ENCODE data around the gene CXCL14.

CXCL14 gene

GRCh38 chr5:135608361-135608760 is 29.6 kb upstream of the CXCL14 start:
- no peaks in the 10 kb centered on the region for H3K36me3 ChIP-seq (ENCODE audit: control insufficient read depth, insufficient read depth, low read length)
- H3K9me3 ChIP-seq (ENCODE audit: control insufficient read depth, low read length), result no peaks in the 10 kb centered on the region
- peaks cover 9% of the 10 kb centered on the region for H3K4me1 ChIP-seq (ENCODE audit: control insufficient read depth, insufficient read depth, low read length)
- H3K4me3 ChIP-seq (ENCODE audit: insufficient read depth, low read depth, low read length), result no peak overlapping the region
- H3K27me3 ChIP-seq (ENCODE audit: control insufficient read depth, insufficient read depth, low read length, poor library complexity, severe bottlenecking), result peaks cover 3% of the 10 kb centered on the region
- 82 to 93% methylated on average over 4 of the region's 4 CpGs for WGBS, 2 experiments
- H3K27ac ChIP-seq (ENCODE audit: insufficient read depth, low read depth, low read length, poor library complexity, severe bottlenecking), result no peak overlapping the region

- 93 to 96% methylated on average over 2 of the region's 2 CpGs for whole genome bisulfite sequencing, 2 experiments
- H3K27me3 ChIP-seq (ENCODE audit: control insufficient read depth, insufficient read depth, low read length, poor library complexity, severe bottlenecking), result peaks cover 3% of the 10 kb centered on the region
- no peaks in the 10 kb centered on the region for H3K9me3 ChIP-seq (ENCODE audit: control insufficient read depth, low read length)
- H3K4me1 ChIP-seq (ENCODE audit: control insufficient read depth, insufficient read depth, low read length), result peaks cover 10% of the 10 kb centered on the region
- H3K36me3 ChIP-seq (ENCODE audit: control insufficient read depth, insufficient read depth, low read length), result no peaks in the 10 kb centered on the region
- no peak overlapping the region for H3K27ac ChIP-seq (ENCODE audit: insufficient read depth, low read depth, low read length, poor library complexity, severe bottlenecking)
- H3K4me3 ChIP-seq (ENCODE audit: insufficient read depth, low read depth, low read length), result no peak overlapping the region
Measured at GRCh38 chr5:135606431-135606830, 27.6 kb upstream of the CXCL14 start.

GRCh38 chr5:135605221-135605620 is 26.4 kb upstream of the CXCL14 start:
- H3K4me1 ChIP-seq (ENCODE audit: control insufficient read depth, insufficient read depth, low read length), result peaks cover 10% of the 10 kb centered on the region
- no peaks in the 10 kb centered on the region for H3K36me3 ChIP-seq (ENCODE audit: control insufficient read depth, insufficient read depth, low read length)
- H3K27me3 ChIP-seq (ENCODE audit: control insufficient read depth, insufficient read depth, low read length, poor library complexity, severe bottlenecking), result peaks cover 3% of the 10 kb centered on the region
- H3K4me3 ChIP-seq (ENCODE audit: insufficient read depth, low read depth, low read length), result no peak overlapping the region
- 87 to 90% methylated on average over 2 of the region's 2 CpGs for WGBS, 2 experiments
- H3K27ac ChIP-seq (ENCODE audit: insufficient read depth, low read depth, low read length, poor library complexity, severe bottlenecking), result no peak overlapping the region
- no peaks in the 10 kb centered on the region for H3K9me3 ChIP-seq (ENCODE audit: control insufficient read depth, low read length)

- peaks cover 3% of the 10 kb centered on the region for H3K27me3 ChIP-seq (ENCODE audit: control insufficient read depth, insufficient read depth, low read length, poor library complexity, severe bottlenecking)
- WGBS, 2 experiments, result 87 to 92% methylated on average over 7 of the region's 7 CpGs
- H3K9me3 ChIP-seq (ENCODE audit: control insufficient read depth, low read length), result no peaks in the 10 kb centered on the region
- H3K4me1 ChIP-seq (ENCODE audit: control insufficient read depth, insufficient read depth, low read length), result peaks cover 10% of the 10 kb centered on the region
- H3K27ac ChIP-seq (ENCODE audit: insufficient read depth, low read depth, low read length, poor library complexity, severe bottlenecking), result no peak overlapping the region
- no peaks in the 10 kb centered on the region for H3K36me3 ChIP-seq (ENCODE audit: control insufficient read depth, insufficient read depth, low read length)
- no peak overlapping the region for H3K4me3 ChIP-seq (ENCODE audit: insufficient read depth, low read depth, low read length)
Measured at GRCh38 chr5:135604056-135604455, 25.3 kb upstream of the CXCL14 start.

- Histone ChIP-seq H3K27me3 (ENCODE audit: control insufficient read depth, insufficient read depth, low read length, poor library complexity, severe bottlenecking) (no peaks in the 10 kb centered on the region), H3K36me3 (ENCODE audit: control insufficient read depth, insufficient read depth, low read length) (no peaks in the 10 kb centered on the region), H3K27ac (ENCODE audit: insufficient read depth, low read depth, low read length, poor library complexity, severe bottlenecking) (no peak overlapping the region), H3K9me3 (ENCODE audit: control insufficient read depth, low read length) (no peaks in the 10 kb centered on the region), H3K4me3 (ENCODE audit: insufficient read depth, low read depth, low read length) (no peak overlapping the region), H3K4me1 (ENCODE audit: control insufficient read depth, insufficient read depth, low read length) (peaks cover 10% of the 10 kb centered on the region)
- WGBS, 2 experiments, result 65 to 68% methylated on average over 7 of the region's 7 CpGs
Measured at GRCh38 chr5:135602882-135603721, 24.3 kb upstream of the CXCL14 start.

GRCh38 chr5:135601466-135601865 is 22.7 kb upstream of the CXCL14 start:
- WGBS, 2 experiments, result 92 to 93% methylated on average over 3 of the region's 3 CpGs
- no peaks in the 10 kb centered on the region for H3K36me3 ChIP-seq (ENCODE audit: control insufficient read depth, insufficient read depth, low read length)
- H3K27me3 ChIP-seq (ENCODE audit: control insufficient read depth, insufficient read depth, low read length, poor library complexity, severe bottlenecking), result no peaks in the 10 kb centered on the region
- H3K27ac ChIP-seq (ENCODE audit: insufficient read depth, low read depth, low read length, poor library complexity, severe bottlenecking), result no peak overlapping the region
- H3K4me3 ChIP-seq (ENCODE audit: insufficient read depth, low read depth, low read length), result no peak overlapping the region
- H3K9me3 ChIP-seq (ENCODE audit: control insufficient read depth, low read length), result no peaks in the 10 kb centered on the region
- H3K4me1 ChIP-seq (ENCODE audit: control insufficient read depth, insufficient read depth, low read length), result peaks cover 10% of the 10 kb centered on the region

- Histone ChIP-seq H3K27ac (ENCODE audit: insufficient read depth, low read depth, low read length, poor library complexity, severe bottlenecking) (no peak overlapping the region), H3K36me3 (ENCODE audit: control insufficient read depth, insufficient read depth, low read length) (no peaks in the 10 kb centered on the region), H3K9me3 (ENCODE audit: control insufficient read depth, low read length) (no peaks in the 10 kb centered on the region), H3K27me3 (ENCODE audit: control insufficient read depth, insufficient read depth, low read length, poor library complexity, severe bottlenecking) (no peaks in the 10 kb centered on the region), H3K4me1 (ENCODE audit: control insufficient read depth, insufficient read depth, low read length) (peaks cover 10% of the 10 kb centered on the region), H3K4me3 (ENCODE audit: insufficient read depth, low read depth, low read length) (no peak overlapping the region)
- WGBS, 2 experiments, result 94 to 96% methylated on average over 6 of the region's 6 CpGs
Measured at GRCh38 chr5:135600971-135601381, 22.2 kb upstream of the CXCL14 start.

- Histone ChIP-seq H3K36me3 (ENCODE audit: control insufficient read depth, insufficient read depth, low read length) (no peaks in the 10 kb centered on the region), H3K4me1 (ENCODE audit: control insufficient read depth, insufficient read depth, low read length) (peaks cover 10% of the 10 kb centered on the region), H3K4me3 (ENCODE audit: insufficient read depth, low read depth, low read length) (no peak overlapping the region), H3K27me3 (ENCODE audit: control insufficient read depth, insufficient read depth, low read length, poor library complexity, severe bottlenecking) (no peaks in the 10 kb centered on the region), H3K27ac (ENCODE audit: insufficient read depth, low read depth, low read length, poor library complexity, severe bottlenecking) (no peak overlapping the region), H3K9me3 (ENCODE audit: control insufficient read depth, low read length) (no peaks in the 10 kb centered on the region)
- WGBS, 2 experiments, result 84 to 90% methylated on average over 5 of the region's 5 CpGs
Measured at GRCh38 chr5:135600152-135600570, 21.4 kb upstream of the CXCL14 start.

GRCh38 chr5:135599421-135600151 is 20.8 kb upstream of the CXCL14 start:
- Histone ChIP-seq H3K27me3 (ENCODE audit: control insufficient read depth, insufficient read depth, low read length, poor library complexity, severe bottlenecking) (no peaks in the 10 kb centered on the region), H3K36me3 (ENCODE audit: control insufficient read depth, insufficient read depth, low read length) (no peaks in the 10 kb centered on the region), H3K4me1 (ENCODE audit: control insufficient read depth, insufficient read depth, low read length) (peaks cover 10% of the 10 kb centered on the region), H3K4me3 (ENCODE audit: insufficient read depth, low read depth, low read length) (no peak overlapping the region), H3K27ac (ENCODE audit: insufficient read depth, low read depth, low read length, poor library complexity, severe bottlenecking) (no peak overlapping the region), H3K9me3 (ENCODE audit: control insufficient read depth, low read length) (no peaks in the 10 kb centered on the region)
- whole genome bisulfite sequencing, 2 experiments, result 88 to 90% methylated on average over 6 of the region's 6 CpGs

- no peak overlapping the region for H3K27ac ChIP-seq (ENCODE audit: insufficient read depth, low read depth, low read length, poor library complexity, severe bottlenecking)
- H3K4me1 ChIP-seq (ENCODE audit: control insufficient read depth, insufficient read depth, low read length), result peaks cover 6% of the 10 kb centered on the region
- H3K36me3 ChIP-seq (ENCODE audit: control insufficient read depth, insufficient read depth, low read length), result no peaks in the 10 kb centered on the region
- WGBS, 2 experiments, result 95 to 97% methylated on average over 9 of the region's 9 CpGs
- H3K4me3 ChIP-seq (ENCODE audit: insufficient read depth, low read depth, low read length), result no peak overlapping the region
- H3K27me3 ChIP-seq (ENCODE audit: control insufficient read depth, insufficient read depth, low read length, poor library complexity, severe bottlenecking), result no peaks in the 10 kb centered on the region
- no peaks in the 10 kb centered on the region for H3K9me3 ChIP-seq (ENCODE audit: control insufficient read depth, low read length)
Measured at GRCh38 chr5:135598691-135599395, 20.1 kb upstream of the CXCL14 start.

Measured in ectodermal cell (in vitro differentiated cells).